GM12872 (cell line): Measurements from ENCODE around the gene MAGI3.

Source experiments
- TF ChIP-seq, protein P1 (sequence below): IDR thresholded peaks from 3 replicates; pipeline ENCODE4 v1.5.1; 2011; ENCODE audit warnings: low read depth, mild to moderate bottlenecking, low read length, moderate library complexity; ENCODE audit not compliant: insufficient read depth

The MAGI3 gene

DNA sequence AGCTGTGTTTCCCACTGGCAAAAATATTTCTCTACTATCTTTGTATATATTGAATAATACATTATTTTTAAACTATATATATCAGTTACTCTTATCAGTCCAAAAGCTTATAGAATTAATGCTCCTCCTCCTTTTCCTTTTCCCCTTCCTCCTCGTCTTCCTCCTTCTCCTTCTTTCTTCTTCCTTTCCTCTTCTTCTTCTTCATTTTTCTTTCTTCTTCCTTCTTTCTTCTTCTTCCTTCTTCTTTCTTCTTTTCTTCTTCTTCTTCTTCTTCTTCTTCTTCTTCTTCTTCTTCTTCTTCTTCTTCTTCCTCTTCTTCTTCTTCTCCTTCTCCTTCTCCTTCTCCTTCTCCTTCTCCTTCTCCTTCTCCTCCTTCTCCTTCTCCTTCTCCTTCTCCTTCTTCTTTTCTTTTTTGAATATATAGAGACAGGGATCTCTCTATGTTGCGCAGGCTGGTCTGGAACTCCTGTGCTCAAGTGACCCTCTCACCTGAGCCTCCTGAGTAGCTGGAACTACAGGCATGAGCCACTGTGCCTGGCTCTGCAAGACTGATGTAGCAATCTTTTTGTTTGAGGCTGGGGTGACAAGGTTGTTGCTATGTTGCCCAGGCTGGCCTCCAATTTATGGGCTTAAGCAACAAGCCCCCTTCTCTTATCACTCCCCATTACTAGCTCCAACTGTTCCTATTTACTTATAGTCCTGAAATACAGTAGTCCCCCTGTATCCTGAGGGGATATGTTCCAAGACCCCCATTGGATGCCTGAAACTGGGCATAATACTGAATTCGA, 47.4 kb downstream of the MAGI3 start:
- TF ChIP-seq, protein P1, sequence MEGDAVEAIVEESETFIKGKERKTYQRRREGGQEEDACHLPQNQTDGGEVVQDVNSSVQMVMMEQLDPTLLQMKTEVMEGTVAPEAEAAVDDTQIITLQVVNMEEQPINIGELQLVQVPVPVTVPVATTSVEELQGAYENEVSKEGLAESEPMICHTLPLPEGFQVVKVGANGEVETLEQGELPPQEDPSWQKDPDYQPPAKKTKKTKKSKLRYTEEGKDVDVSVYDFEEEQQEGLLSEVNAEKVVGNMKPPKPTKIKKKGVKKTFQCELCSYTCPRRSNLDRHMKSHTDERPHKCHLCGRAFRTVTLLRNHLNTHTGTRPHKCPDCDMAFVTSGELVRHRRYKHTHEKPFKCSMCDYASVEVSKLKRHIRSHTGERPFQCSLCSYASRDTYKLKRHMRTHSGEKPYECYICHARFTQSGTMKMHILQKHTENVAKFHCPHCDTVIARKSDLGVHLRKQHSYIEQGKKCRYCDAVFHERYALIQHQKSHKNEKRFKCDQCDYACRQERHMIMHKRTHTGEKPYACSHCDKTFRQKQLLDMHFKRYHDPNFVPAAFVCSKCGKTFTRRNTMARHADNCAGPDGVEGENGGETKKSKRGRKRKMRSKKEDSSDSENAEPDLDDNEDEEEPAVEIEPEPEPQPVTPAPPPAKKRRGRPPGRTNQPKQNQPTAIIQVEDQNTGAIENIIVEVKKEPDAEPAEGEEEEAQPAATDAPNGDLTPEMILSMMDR = no peak

DNA sequence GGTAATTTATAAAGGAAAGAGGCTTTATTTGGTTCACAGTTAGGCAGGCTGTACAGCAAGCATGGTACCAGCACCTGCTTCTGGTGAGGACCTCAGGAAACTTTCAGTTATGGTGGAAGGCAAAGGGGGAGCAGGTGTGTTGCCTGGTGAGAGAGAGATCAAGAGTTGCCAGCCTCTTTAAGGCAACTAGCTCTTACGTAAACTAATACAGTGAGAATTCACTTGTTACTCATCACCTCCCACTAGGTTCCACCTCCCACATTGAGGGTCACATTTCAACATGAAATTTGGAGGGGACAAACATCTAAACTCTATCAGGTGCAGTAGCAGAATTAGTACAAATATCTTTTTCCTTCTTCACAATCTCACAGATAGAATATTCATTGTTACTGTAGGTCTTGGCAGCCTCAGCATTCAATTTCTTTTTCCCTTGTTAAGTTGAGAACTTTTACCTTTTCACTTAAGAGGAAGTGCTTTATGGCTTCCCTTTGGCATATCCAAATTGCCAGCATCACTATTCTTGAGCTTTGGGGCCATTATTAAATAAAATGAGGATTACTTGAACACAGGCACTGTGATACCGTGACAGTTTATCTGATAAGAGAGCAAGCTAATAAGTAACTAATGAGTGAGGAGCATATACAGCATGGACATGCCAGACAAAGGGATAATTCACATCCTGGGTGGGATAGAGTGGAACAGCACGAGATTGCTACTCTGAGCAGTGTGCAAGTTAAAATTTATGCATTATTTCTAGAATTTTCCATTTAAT, 48.4 kb downstream of the MAGI3 start:
- TF ChIP-seq, protein P1 = no peak

DNA sequence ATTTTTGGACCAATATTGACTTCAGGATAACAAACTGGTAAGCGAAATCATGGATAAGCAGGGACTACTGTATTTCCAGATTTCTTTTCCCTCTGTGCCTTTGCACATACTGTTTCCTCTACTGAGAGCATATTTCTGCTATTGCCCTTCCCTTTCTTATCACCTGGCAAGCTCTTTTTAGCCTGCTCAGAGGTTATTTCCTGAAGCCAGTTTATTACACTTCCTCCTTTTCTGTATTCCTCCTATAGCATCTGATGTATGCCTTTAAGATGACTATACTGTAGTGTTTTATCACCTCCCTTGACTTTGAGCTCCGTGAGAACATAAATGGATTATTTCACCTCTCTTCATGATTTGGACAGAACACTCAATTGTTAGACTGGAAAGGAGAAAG, 49.0 kb downstream of the MAGI3 start:
- TF ChIP-seq, protein P1 = no peak

DNA sequence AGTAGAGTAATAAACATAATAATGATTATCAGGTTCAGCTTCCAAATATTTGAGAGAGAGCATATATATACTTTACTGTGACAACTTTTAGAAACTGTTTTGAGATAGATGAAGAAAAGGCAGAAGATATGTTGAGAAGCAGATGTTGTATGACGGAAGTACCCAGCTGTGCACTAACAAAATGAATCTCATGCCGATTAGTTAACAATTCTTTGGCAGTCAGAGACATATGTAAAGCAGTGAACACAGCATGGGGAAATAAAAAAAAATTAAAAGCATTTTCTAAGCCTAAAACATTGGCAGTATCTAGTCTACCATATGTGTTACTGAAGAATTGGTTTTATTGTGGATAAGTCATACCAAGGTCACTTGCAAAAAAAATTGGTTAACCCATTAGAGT, 51.8 kb downstream of the MAGI3 start:
- TF ChIP-seq, protein P1 = no peak

DNA sequence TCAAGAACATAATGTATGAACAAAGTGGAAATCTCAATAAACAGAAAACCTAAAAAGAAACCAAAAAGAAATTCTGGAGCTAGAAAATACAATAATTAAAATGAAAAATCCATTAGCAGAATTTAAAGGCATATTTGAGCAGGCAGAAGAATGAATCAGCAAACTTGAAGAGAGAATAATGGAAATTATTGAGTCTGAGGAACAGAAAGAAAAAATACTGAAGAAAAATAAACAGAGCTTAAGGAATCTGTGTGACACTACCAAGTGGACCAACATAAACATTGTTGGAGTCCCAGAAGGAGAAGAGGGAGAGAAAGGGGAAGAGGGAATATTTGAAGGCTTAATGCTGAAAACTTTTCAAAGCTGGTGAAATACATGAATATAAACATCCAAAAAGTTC, 54.5 kb downstream of the MAGI3 start:
- TF ChIP-seq, protein P1 = no peak

GRCh38 chr1:113451710-113452109, 61.4 kb downstream of the MAGI3 start:
- TF ChIP-seq, protein P1 = no peak

DNA sequence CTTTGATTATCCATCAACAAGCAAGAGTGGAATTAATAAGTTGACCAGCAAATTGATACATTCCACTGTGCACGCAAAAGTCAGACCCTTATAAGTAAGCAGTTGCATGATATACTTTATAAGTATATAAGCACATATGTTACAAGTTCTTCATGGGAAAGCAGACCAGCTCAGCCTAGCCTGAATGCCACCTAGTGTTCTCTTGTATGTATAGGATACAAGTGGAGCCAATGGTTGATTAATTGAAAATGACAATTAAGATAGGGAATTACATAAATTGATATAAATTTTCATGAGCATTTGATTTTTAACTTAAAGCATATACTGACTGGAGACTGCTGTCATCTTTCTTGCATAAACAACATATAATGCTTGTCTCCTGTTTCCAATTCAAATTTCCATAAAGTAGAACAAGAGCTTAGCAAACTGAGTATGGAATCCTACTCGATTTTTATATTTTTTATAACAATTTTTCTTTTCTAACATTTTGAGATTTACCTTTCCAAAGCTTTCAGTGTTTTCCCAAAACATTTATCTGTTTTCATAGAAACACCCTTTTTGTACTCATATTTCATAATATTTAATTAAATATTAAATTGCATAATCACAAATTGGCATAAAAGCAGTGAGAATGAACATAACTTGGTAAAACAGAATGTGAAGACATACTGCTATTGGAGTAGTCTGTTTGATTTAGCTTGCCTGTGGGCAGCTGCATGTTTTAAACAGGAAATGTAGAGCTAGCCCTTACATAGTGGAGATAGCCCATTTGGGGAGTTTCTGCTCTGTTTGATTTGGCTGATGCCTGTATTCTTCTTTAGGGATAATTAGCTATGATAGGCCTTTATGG, 62.8 kb downstream of the MAGI3 start:
- TF ChIP-seq, protein P1 = peak; percentile 40; the same call in 1 of the 3 replicates
